GM12865 (cell line): ENCODE data around the gene PEDS1.
"Not testable (repeated sequence)": the region's sequence is repeated elsewhere in the genome, so short reads cannot be mapped to it uniquely, and the experiment has no call there.

Experiments
- DNase-seq: peaks from one replicate; pipeline ENCODE4 v3.0.0; 2010; ENCODE audit warnings: low read depth
- H3K4me3 ChIP-seq: 2 replicates; pipeline ENCODE4 v1.5.1; 2011; ENCODE audit warnings: mild to moderate bottlenecking, low read depth, low read length, control low read depth
- CTCF ChIP-seq: IDR thresholded peaks from 2 replicates; pipeline ENCODE4 v1.5.1; 2011; ENCODE audit warnings: low read length, control low read depth, low read depth, inconsistent platforms; ENCODE audit not compliant: insufficient read depth; ENCODE audit errors: missing control alignments

PEDS1 gene

GRCh38 chr20:50153500-50154377, at the start of gene PEDS1:
TSS of gene PEDS1 (minus strand) at chr20:50153723. CDS start at chr20:50153637, 86 bp downstream.
- peak; percentile 94 for DNase-seq
- H3K4me3 ChIP-seq = peak within 1 kb of the TSS; percentile 82
- TF ChIP-seq CTCF = no peak

GRCh38 chr20:50202677-50203076, 49.2 kb upstream of the PEDS1 start:
- H3K4me3 ChIP-seq = no peak overlapping the region
- no peak for DNase-seq
- no peak for TF ChIP-seq CTCF

- not testable (repeated sequence) for DNase-seq
Observed at GRCh38 chr20:50201710-50202109, 48.2 kb upstream of the PEDS1 start.

GRCh38 chr20:50200482-50201104, 47.1 kb upstream of the PEDS1 start:
- no peak overlapping the region for H3K4me3 ChIP-seq
- no peak for DNase-seq
- TF ChIP-seq CTCF = no peak

More at GRCh38 chr20:50201710-50202109, 48.2 kb upstream of the PEDS1 start:
- H3K4me3 ChIP-seq = not testable (repeated sequence)

GRCh38 chr20:50199703-50200102, 46.2 kb upstream of the PEDS1 start:
- H3K4me3 ChIP-seq = no peak overlapping the region
- TF ChIP-seq CTCF = no peak
- no peak for DNase-seq

GRCh38 chr20:50198716-50199115, 45.2 kb upstream of the PEDS1 start:
- TF ChIP-seq CTCF = no peak
- no peak overlapping the region for H3K4me3 ChIP-seq
- DNase-seq = no peak

GRCh38 chr20:50198180-50198666, 44.7 kb upstream of the PEDS1 start:
- TF ChIP-seq CTCF = no peak
- DNase-seq = no peak
- no peak overlapping the region for H3K4me3 ChIP-seq
